OCI-LY1 (cell line): ENCODE results near the gene KIRREL3.

Experiments
- H2AFZ ChIP-seq: fragments of 200-600 bp; sonication (generic), shearing (Covaris generic); 2 replicates; pipeline ENCODE4 v1.6.0; 2014; ENCODE audit warnings: antibody characterized with exemption, mild to moderate bottlenecking, low read length
- H3F3A ChIP-seq: fragments of 200-600 bp; sonication (generic), shearing (Covaris generic); 2 replicates; pipeline ENCODE4 v1.6.0; 2014; ENCODE audit warnings: mild to moderate bottlenecking, antibody characterized with exemption, low read length, moderate library complexity; ENCODE audit not compliant: insufficient read depth
- H3K27ac ChIP-seq: fragments of 200-600 bp; sonication (generic); 2 replicates; pipeline ENCODE4 v1.5.1; 2014; ENCODE audit warnings: low read length, mixed run types, mild to moderate bottlenecking, low read depth; ENCODE audit not compliant: poor library complexity, severe bottlenecking
- H3K27me3 ChIP-seq: fragments of 200-600 bp; sonication (generic); 2 replicates; pipeline ENCODE4 v1.6.0; 2014; ENCODE audit warnings: antibody characterized with exemption, mild to moderate bottlenecking, low read length, moderate library complexity; ENCODE audit not compliant: insufficient read depth
- H3K36me3 ChIP-seq: fragments of 200-600 bp; sonication (generic); 2 replicates; pipeline ENCODE4 v1.6.1; 2014; ENCODE audit warnings: mild to moderate bottlenecking, antibody characterized with exemption, low read length, moderate library complexity, mixed read lengths; ENCODE audit not compliant: insufficient read depth
- H3K4me1 ChIP-seq: fragments of 200-600 bp; sonication (generic); 2 replicates; pipeline ENCODE4 v1.5.1; 2014; ENCODE audit warnings: mild to moderate bottlenecking, low read length, moderate library complexity; ENCODE audit not compliant: insufficient read depth, severe bottlenecking
- H3K4me2 ChIP-seq: fragments of 200-600 bp; sonication (generic), shearing (Covaris generic); 2 replicates; pipeline ENCODE4 v1.6.1; 2014; ENCODE audit warnings: low read length
- H3K4me3 ChIP-seq: fragments of 200-600 bp; sonication (generic); 2 replicates; pipeline ENCODE4 v1.5.1; 2014; ENCODE audit warnings: low read length, low read depth, mild to moderate bottlenecking, mixed read lengths; ENCODE audit not compliant: poor library complexity, severe bottlenecking
- H3K79me2 ChIP-seq: fragments of 200-600 bp; shearing (Covaris generic); 2 replicates; pipeline ENCODE4 v1.6.1; 2016; ENCODE audit warnings: mixed run types, low read length, mixed read lengths; ENCODE audit not compliant: insufficient read depth
- H3K9ac ChIP-seq: fragments of 200-600 bp; sonication (generic), shearing (Covaris generic); 2 replicates; pipeline ENCODE4 v1.6.1; 2014; ENCODE audit warnings: mild to moderate bottlenecking, low read length, mixed read lengths
- H3K9me2 ChIP-seq: fragments of 200-600 bp; sonication (generic), shearing (Covaris generic); 2 replicates; pipeline ENCODE4 v1.6.1; 2014; ENCODE audit warnings: low read depth, mild to moderate bottlenecking, low read length, mixed read lengths
- H3K9me3 ChIP-seq: fragments of 200-600 bp; shearing (Covaris generic); 2 replicates; pipeline ENCODE4 v1.6.1; 2014; ENCODE audit warnings: low read length, mixed read lengths
- H4K20me1 ChIP-seq: fragments of 200-600 bp; sonication (generic), shearing (Covaris generic); 2 replicates; pipeline ENCODE4 v1.6.0; 2016; ENCODE audit warnings: mild to moderate bottlenecking, low read length; ENCODE audit not compliant: insufficient read depth
- CTCF ChIP-seq: fragments of 200-600 bp; sonication (generic), shearing (Covaris generic); IDR thresholded peaks from 2 replicates; pipeline ENCODE4 v1.5.1; 2017; ENCODE audit warnings: mild to moderate bottlenecking, antibody characterized with exemption, low read length, moderate library complexity, mixed read lengths
- EZH2 ChIP-seq: fragments of 200-600 bp; sonication (generic), shearing (Covaris generic); IDR thresholded peaks from 2 replicates; pipeline ENCODE4 v1.8.0; 2017; ENCODE audit warnings: borderline replicate concordance, mixed run types, mild to moderate bottlenecking, antibody characterized with exemption, low read length, moderate library complexity, mixed read lengths

KIRREL3 gene

GRCh38 chr11:126596474-126596873, 404.1 kb downstream of the KIRREL3 start:
- Histone ChIP-seq H3K79me2 (no peaks in the 10 kb centered on the region), H3K9ac (no peak overlapping the region), H3K4me1 (no peaks in the 10 kb centered on the region), H3K36me3 (no peaks in the 10 kb centered on the region), H3K9me3 (no peaks in the 10 kb centered on the region), H3K4me2 (no peak overlapping the region), H3F3A (no peaks in the 10 kb centered on the region), H3K9me2 (no peaks in the 10 kb centered on the region), H3K27ac (no peak overlapping the region), H2AFZ (no peak overlapping the region), H3K4me3 (no peak overlapping the region), H3K27me3 (no peaks in the 10 kb centered on the region), H4K20me1 (no peaks in the 10 kb centered on the region)
- TF ChIP-seq EZH2 (no peak), CTCF (no peak)

GRCh38 chr11:126595560-126595959, 405.0 kb downstream of the KIRREL3 start:
- Histone ChIP-seq H3K4me3 (no peak overlapping the region), H3K9me3 (no peaks in the 10 kb centered on the region), H3F3A (no peaks in the 10 kb centered on the region), H3K4me1 (no peaks in the 10 kb centered on the region), H3K79me2 (no peaks in the 10 kb centered on the region), H3K9me2 (no peaks in the 10 kb centered on the region), H2AFZ (no peak overlapping the region), H4K20me1 (no peaks in the 10 kb centered on the region), H3K36me3 (no peaks in the 10 kb centered on the region), H3K9ac (no peak overlapping the region), H3K27ac (no peak overlapping the region), H3K27me3 (no peaks in the 10 kb centered on the region), H3K4me2 (no peak overlapping the region)
- no peak for TF ChIP-seq CTCF
- TF ChIP-seq EZH2: no peak

GRCh38 chr11:126594921-126595367, 405.6 kb downstream of the KIRREL3 start:
- Histone ChIP-seq H3K4me1 (no peaks in the 10 kb centered on the region), H3F3A (no peaks in the 10 kb centered on the region), H3K4me3 (no peak overlapping the region), H3K9ac (no peak overlapping the region), H3K9me3 (no peaks in the 10 kb centered on the region), H4K20me1 (no peaks in the 10 kb centered on the region), H3K4me2 (no peak overlapping the region), H3K36me3 (no peaks in the 10 kb centered on the region), H2AFZ (no peak overlapping the region), H3K79me2 (no peaks in the 10 kb centered on the region), H3K27ac (no peak overlapping the region), H3K9me2 (no peaks in the 10 kb centered on the region), H3K27me3 (no peaks in the 10 kb centered on the region)
- no peak for TF ChIP-seq CTCF
- no peak for TF ChIP-seq EZH2
